Stomach (tissue), 4 donors: ENCODE measurements around the gene RPL7A.

ENCODE experiments used
- CTCF ChIP-seq, 7 experiments: fragments of 450-650 bp in 4 of 7; fragments of 200-600 bp in 3 of 7; sonication (generic) in 3 of 7; IDR thresholded peaks; one replicate each; pipeline ENCODE4 v1.5.1; 2016 to 2019; ENCODE audit warnings: antibody characterized with exemption in 7 of 7, control low read depth in 2 of 7, mild to moderate bottlenecking in 1 of 7
- EP300 ChIP-seq: sonication (generic); formaldehyde crosslinking; IDR thresholded peaks from one replicate; pipeline ENCODE4 v1.6.1; 2017; ENCODE audit warnings: antibody characterized with exemption
- POLR2A ChIP-seq, 4 donors: fragments of 450-650 bp; IDR thresholded peaks; one replicate each; pipeline ENCODE4 v1.6.1; 2016; ENCODE audit warnings: antibody characterized with exemption in 4 of 4, control low read depth in 2 of 4, mild to moderate bottlenecking in 1 of 4, moderate library complexity in 1 of 4

- TF ChIP-seq CTCF (IDR thresholded peaks at IDR 0.05) = no peak
- TF ChIP-seq POLR2A (IDR thresholded peaks at IDR 0.05) = no peak
- TF ChIP-seq EP300 = no peak
Observed at GRCh38 chr9:133315997-133316396, 32.0 kb upstream of the RPL7A start.
